HG02938 (cell line): ENCODE results near the gene OTOGL.
A peak's percentile ranks its signal among the peaks of the same experiment; 100 is the strongest.
"Not testable (repeated sequence)": the region's sequence is repeated elsewhere in the genome, so short reads cannot be mapped to it uniquely, and the experiment has no call there.

Experiments
- ATAC-seq: cut with Tn5 transposase; IDR thresholded peaks from one replicate; pipeline ENCODE4 v1.9.1; 2021; ENCODE audit warnings: mild to moderate bottlenecking, moderate library complexity; ENCODE audit not compliant: unreplicated experiment

Gene OTOGL

GRCh38 chr12:80268924-80269749, 169.8 kb downstream of the OTOGL start:
- ATAC-seq = no peak

GRCh38 chr12:80269803-80270552, 170.6 kb downstream of the OTOGL start:
- ATAC-seq = peak; percentile 68

- ATAC-seq = no peak
Observed at GRCh38 chr12:80271780-80272179, 172.4 kb downstream of the OTOGL start.

DNA sequence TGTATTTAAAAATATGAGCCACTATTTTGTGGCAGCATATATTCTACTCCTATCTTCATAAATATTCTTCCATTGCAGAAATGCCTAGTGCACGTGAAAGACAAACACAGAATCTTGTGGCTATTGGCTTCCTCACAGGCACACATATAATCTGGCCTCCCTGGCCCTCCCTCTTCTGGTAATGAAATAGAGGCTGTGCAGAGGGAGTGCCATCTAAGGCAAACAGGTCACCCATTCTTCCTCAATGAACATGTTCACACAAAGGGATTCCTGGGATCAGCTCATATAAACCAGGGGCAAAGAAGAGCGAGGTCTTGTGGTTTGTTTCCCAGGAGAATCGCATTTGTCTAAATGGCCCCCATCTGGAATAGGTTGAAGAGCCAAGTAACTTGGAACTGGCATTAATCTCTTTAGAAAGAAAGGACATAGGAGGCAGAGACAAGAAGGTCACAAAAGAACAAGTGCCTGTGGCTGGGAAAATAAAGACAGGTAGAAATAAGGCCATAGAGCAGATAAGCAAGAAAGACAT, 173.1 kb downstream of the OTOGL start:
- ATAC-seq = no peak

DNA sequence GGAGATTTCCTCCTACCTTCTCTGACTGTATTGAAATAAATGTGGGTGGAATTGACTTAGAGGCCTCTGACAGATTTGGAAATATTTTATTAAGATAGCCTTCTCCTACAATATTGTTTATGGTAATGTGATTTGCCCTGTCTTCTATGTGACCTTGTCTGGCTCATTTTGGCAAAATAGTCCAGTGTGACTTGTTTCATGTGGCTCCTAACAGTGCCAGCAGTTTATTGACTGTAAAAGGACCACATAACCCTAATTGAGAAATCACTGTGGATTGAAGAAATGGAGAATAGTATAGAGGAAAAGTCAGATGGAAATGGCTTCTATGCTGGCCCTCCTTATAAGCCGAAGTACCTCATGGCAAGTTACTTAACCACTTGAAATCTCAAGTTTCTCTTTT, 173.8 kb downstream of the OTOGL start:
- ATAC-seq = no peak

- ATAC-seq = no peak
Observed at GRCh38 chr12:80277732-80278131, 178.4 kb downstream of the OTOGL start.

DNA sequence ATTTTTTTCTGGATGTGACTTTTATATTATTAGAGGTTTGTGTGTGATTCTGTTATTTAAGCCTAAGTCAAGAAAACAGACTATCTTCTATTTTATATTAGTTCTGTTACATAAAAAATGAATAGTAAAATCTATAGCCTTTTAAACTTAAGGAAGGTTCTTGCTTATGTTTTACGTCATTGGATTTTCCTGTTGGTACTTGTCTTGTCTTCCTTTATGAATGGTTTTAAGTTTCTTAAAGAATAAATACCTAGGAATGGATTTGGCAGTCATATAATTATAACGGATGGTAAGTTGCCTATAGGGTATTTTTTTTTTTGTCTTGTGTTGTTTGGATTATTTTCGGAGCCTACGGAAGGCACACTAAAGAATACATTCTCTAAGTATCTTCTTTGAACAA, 182.9 kb downstream of the OTOGL start:
- no peak for ATAC-seq

- ATAC-seq = no peak
Observed at GRCh38 chr12:80282761-80283160, 183.4 kb downstream of the OTOGL start.

- ATAC-seq = peak; percentile 66
Observed at GRCh38 chr12:80291108-80291754, 191.9 kb downstream of the OTOGL start.

GRCh38 chr12:80293347-80293746, 194.0 kb downstream of the OTOGL start:
- ATAC-seq = peak; percentile 51

DNA sequence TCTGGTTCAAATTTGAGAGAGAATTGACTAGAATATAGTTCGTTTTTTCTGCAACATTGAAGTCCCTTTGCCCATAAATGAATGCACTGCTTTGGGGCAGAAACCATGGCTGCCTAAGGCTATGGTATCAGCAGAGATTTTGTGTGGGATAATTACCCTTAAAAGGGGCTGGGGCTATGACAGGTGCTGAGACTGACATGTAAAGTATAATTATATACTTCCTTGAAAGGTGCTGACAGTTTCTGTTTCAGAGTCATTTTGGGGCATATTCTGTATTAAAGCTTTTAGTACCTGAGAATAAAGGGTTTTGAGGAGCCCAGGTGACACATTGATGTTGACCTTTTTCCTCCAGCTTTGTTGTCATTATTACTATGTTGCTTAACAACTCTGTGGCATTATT, 194.4 kb downstream of the OTOGL start:
- ATAC-seq = peak; percentile 53

- no peak for ATAC-seq
Observed at GRCh38 chr12:80299219-80299618, 199.9 kb downstream of the OTOGL start.

- peak; percentile 81 for ATAC-seq
Observed at GRCh38 chr12:80299976-80300375, 200.6 kb downstream of the OTOGL start.

GRCh38 chr12:80307436-80307835, 208.1 kb downstream of the OTOGL start:
- ATAC-seq = not testable (repeated sequence)

- ATAC-seq = no peak
Observed at GRCh38 chr12:80313209-80313608, 213.9 kb downstream of the OTOGL start.

DNA sequence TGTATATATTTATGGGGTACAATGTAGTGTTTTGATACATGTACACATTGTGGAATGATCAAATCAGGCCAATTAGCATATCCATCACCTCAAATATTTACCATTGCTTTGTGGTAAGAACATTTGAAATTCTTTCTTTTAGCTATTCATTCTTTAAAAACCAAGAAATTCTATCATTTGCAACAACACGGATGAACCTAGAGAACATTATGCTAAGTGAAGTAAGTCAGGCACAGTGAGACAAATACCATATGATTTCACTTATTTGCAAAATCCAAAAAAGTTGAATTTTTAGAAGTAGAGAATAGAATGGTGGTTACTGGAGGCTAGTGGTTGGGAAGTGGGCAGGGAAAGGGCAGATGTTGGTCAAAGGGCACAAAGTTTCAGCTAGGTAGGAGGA, 215.4 kb downstream of the OTOGL start:
- ATAC-seq = no peak

- no peak for ATAC-seq
Observed at GRCh38 chr12:80316222-80316621, 216.9 kb downstream of the OTOGL start.

- no peak for ATAC-seq
Observed at GRCh38 chr12:80317307-80317706, 218.0 kb downstream of the OTOGL start.

DNA sequence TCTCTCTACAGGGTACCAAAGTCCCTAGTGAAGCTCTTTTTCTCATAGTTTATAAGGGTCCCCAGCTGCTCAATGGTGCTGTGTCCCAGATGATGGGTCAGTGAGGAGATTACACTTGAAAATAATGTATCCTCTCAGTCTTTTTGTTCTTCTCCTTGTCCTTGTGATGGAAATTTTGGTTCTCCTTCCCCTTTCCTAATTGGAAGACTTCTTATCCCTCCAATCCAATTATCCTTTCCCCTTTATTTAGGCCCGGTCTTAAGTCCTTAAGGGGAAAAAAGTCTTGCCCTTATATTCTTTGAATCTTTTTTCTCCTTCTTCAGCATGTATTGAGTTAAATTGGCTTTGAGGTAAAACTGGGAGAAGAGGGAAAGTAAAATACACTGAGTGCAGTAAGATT, 218.6 kb downstream of the OTOGL start:
- no peak for ATAC-seq

- no peak for ATAC-seq
Observed at GRCh38 chr12:80320121-80320678, 220.9 kb downstream of the OTOGL start.

GRCh38 chr12:80321653-80322052, 222.3 kb downstream of the OTOGL start:
- ATAC-seq = no peak
